Measurements from ENCODE around the gene APBA3. TPM values are rescaled to one million over a fixed set of nuclear protein-coding genes. Genes with fewer than 3 reads are reported as not detected.
"Not testable (repeated sequence)": the region's sequence is repeated elsewhere in the genome, so short reads cannot be mapped to it uniquely, and the experiment has no call there.

The APBA3 gene
- total RNA-seq, 1 donor: 15.5 TPM

DNA sequence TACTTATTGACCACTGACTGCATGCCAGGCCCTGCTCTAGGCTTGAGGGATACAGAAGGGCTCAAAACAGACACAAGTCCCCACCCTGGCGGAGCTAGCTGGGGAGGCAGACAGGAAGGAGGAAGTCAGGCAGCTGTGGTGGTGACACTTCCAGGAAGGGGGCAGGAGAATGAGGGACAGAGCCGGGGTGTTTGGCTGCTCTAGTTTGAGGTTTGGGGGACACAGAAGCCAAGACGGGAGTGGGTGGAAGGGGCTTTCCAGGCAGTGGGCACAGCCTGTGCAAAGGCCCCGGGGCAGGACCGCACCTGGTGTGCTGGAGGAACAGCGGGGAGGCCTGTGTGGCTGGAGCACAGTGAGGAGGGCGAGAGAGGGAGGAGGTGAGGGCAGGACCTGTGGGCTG, 5.0 kb upstream of the APBA3 start:
- H3K4me3 ChIP-seq (ENCODE audit: low read depth, low read length): no peak overlapping the region
- no peak for DNase-seq (ENCODE audit: low read depth)
- TF ChIP-seq, protein P1, sequence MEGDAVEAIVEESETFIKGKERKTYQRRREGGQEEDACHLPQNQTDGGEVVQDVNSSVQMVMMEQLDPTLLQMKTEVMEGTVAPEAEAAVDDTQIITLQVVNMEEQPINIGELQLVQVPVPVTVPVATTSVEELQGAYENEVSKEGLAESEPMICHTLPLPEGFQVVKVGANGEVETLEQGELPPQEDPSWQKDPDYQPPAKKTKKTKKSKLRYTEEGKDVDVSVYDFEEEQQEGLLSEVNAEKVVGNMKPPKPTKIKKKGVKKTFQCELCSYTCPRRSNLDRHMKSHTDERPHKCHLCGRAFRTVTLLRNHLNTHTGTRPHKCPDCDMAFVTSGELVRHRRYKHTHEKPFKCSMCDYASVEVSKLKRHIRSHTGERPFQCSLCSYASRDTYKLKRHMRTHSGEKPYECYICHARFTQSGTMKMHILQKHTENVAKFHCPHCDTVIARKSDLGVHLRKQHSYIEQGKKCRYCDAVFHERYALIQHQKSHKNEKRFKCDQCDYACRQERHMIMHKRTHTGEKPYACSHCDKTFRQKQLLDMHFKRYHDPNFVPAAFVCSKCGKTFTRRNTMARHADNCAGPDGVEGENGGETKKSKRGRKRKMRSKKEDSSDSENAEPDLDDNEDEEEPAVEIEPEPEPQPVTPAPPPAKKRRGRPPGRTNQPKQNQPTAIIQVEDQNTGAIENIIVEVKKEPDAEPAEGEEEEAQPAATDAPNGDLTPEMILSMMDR (IDR thresholded peaks at IDR 0.05; ENCODE audit: insufficient read depth, low read length): no peak

- not testable (repeated sequence) for H3K4me3 ChIP-seq (ENCODE audit: low read depth, low read length); DNase-seq (ENCODE audit: low read depth)
These were observed 4.3 kb upstream of the APBA3 start for GRCh38 chr19:3765757-3766156.

GRCh38 chr19:3765121-3765520, 3.6 kb upstream of the APBA3 start:
- DNase-seq (ENCODE audit: low read depth): no peak
- H3K4me3 ChIP-seq (ENCODE audit: low read depth, low read length): no peak overlapping the region
- TF ChIP-seq, protein P1 (IDR thresholded peaks at IDR 0.05; ENCODE audit: insufficient read depth, low read length): no peak

- DNase-seq (ENCODE audit: low read depth): peak; percentile 99
- peak within 1 kb of the TSS; percentile 96 for H3K4me3 ChIP-seq (ENCODE audit: low read depth, low read length)
- TF ChIP-seq, protein P1 (IDR thresholded peaks at IDR 0.05; ENCODE audit: insufficient read depth, low read length): no peak
These were observed 1.3 kb upstream of the APBA3 start, which contains the start of gene MRPL54 for GRCh38 chr19:3762501-3763459. Gene MRPL54, plus strand, starts transcription at chr19:3762682. Its CDS starts 19 bp downstream, at chr19:3762701.

- H3K4me3 ChIP-seq (ENCODE audit: low read depth, low read length): no peak overlapping the region
- DNase-seq (ENCODE audit: low read depth): no peak
- TF ChIP-seq, protein P1 (IDR thresholded peaks at IDR 0.05; ENCODE audit: insufficient read depth, low read length): no peak
These were observed 610 bp upstream of the APBA3 start for GRCh38 chr19:3762130-3762473.

DNA sequence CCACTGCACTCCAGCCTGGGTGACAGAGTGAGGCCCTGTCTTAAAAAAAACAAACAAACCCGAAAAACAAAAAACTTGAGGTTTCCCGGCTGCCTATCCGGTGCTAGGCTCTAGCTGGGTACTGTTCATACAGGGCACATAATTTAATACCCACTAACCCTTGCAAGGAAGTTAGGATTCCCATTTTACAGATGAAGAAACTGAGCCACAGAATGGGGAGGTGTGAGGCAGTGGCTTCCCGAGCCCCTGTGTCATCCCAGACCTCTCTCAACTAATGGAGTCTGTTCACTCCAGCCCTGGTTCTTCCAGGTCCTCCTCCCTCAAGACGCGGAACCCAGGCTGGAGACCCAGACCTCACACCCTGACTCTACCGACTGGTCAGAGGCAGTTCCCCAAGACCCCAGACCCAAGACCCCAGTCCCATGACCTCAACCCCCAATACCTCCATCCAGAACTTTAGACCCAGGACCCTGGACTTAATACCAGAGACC, 576 bp downstream of the APBA3 start:
- H3K4me3 ChIP-seq (ENCODE audit: low read depth, low read length): peak overlapping the region; percentile 96
- TF ChIP-seq, protein P1 (IDR thresholded peaks at IDR 0.05; ENCODE audit: insufficient read depth, low read length): no peak
- peak; percentile 19 for DNase-seq (ENCODE audit: low read depth)

GRCh38 chr19:3759482-3760254, 1.8 kb downstream of the APBA3 start:
- H3K4me3 ChIP-seq (ENCODE audit: low read depth, low read length): no peak overlapping the region
- DNase-seq (ENCODE audit: low read depth): no peak
- TF ChIP-seq, protein P1 (IDR thresholded peaks at IDR 0.05; ENCODE audit: insufficient read depth, low read length): no peak

DNA sequence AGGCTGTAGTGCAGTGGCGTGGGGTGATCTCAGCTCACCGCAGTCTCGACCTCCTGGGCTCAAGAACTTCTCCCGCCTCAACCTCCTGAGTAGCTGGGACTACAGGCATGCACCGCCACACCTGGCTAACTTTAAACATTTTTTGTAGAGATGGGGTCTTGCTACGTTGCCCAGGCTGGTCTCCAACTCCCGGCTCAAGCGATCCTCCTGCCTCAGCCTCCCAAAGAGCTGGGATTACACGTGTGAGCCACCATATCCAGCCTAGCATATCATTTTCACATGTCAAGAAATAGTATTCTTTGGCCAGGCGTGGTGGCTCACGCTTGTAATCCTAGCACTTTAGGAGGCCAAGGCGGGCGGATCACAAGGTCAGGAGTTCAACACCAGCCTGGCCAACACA, 3.2 kb downstream of the APBA3 start:
- not testable (repeated sequence) for DNase-seq (ENCODE audit: low read depth); H3K4me3 ChIP-seq (ENCODE audit: low read depth, low read length)

DNA sequence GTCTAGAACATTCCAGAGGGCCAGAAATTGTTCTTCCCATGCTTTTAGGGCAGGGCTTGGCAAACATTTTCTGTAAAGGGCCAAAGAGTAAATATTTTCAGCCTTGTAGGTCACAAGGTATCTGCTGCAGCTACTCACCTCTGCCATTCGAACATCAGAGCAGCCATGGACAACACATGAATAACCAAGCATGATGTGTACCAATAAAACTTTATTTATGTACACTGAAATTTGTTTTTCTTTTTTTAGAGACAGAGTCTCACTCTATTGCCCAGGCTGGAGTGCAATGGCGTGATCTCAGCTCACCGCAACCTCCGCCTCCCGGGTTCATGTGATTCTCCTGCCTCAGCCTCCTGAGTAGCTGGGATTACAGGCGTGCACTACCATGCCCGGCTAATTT, 3.8 kb downstream of the APBA3 start:
- H3K4me3 ChIP-seq (ENCODE audit: low read depth, low read length); DNase-seq (ENCODE audit: low read depth): not testable (repeated sequence)

All from fibroblast of the aortic adventitia (primary cell).